Femur (tissue), 1 donor: ENCODE data around the gene HELZ.
A peak's percentile ranks its signal among the peaks of the same experiment; 100 is the strongest.
"Not testable (repeated sequence)": the region's sequence is repeated elsewhere in the genome, so short reads cannot be mapped to it uniquely, and the experiment has no call there.

Experiments used
- DNase-seq: peaks from one replicate; pipeline ENCODE4 v3.0.0-alpha.2; 2017

Gene HELZ

DNA sequence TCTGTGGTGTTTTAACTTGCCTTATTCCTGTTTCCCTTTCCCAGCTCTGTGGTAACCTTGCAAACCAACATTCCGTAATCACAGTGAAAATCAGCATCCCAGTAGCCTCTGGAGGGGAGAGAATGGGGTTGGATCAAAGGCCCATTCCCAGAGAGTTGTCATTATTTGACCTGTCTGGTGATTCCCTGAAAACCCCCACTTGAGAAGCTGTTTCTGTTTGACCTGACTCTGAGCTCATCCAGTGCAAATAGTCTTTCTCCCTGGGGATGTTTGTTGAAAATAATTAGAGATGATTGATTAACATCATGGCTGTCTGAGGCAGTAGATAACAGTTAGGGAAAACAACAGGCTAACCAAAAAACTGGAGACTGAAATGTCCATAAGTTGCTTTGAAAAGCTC, 197.6 kb downstream of the HELZ start:
- DNase-seq = no peak

DNA sequence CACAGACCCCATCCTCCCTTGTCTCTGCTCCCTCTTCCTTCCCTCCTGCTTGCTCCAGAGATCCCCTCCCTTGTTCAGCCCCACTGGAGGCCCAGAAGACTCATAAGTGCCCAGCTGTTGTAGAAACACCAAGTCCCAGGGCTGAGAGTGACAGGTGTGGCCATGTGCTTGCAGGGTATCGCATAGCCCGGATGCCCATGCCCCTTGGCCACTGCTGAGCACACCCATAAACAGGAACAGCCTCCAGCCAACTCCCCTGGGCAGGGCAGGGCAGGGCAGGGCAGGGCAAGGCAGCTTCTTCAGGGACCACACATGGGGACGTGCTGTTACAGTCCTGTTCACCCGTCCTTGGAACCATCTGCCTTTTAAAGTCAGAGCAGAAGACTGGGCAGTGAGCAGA, 198.6 kb downstream of the HELZ start:
- peak; percentile 66 for DNase-seq

DNA sequence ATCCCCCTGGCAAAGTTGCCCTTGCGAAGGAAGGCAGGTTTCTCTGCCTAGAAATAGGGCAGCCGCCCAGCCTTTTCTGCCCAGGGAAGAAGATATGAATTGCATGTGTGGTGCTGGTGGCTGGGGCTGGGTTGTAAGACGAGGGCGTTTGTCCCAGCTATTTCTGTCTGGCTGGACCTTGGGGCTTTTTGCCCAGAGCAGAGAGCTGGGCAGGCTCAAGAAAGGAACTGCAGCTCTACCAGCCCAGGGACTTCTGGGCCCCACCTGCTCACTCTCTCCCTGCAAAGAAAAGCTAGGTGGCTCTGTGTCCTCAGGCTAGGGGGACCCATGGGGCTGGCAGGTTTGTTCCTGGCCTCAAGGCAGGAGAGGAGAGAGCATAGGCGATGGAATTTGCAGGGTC, 200.1 kb downstream of the HELZ start:
- no peak for DNase-seq

DNA sequence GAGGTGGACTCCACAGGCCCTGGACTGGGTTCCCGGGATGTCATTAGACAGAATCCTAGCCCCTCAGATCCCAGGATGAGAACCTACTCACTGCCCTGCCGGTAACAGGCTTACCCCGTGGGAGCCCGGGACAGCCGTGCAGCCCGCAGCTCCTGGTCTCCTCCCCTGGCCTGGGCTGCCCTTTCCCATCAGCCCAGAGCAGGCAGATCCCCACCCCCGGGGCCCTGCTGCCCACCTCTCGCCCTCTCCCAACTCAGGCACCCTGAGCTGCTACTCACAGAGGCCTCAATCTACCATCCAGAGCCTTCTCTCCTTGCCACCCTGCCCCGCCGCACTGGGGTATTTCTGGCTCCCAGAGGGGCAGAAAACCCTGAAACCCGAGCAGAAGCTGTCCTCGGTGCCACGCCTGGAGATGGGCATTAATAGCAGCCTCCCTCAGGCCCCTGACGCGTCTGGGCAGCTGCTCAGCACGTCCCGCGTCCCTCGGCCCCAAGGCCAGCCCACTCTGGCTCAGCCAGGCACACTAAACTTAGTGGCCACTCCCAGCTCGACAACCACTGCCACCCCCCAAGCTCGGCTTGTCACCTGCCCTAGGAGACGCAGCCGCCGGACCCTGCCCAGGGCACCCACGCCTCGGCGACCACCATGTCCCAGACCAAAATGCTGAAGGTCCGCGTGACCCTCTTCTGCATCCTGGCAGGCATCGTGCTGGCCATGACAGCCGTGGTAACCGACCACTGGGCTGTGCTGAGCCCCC, 200.8 kb downstream of the HELZ start, which contains the start of gene CACNG1:
Gene CACNG1, plus strand, starts transcription at position 539 of the 757 bp plus-strand sequence. Its CDS starts 107 bp downstream, at position 646.
- DNase-seq = peak; percentile 58

DNA sequence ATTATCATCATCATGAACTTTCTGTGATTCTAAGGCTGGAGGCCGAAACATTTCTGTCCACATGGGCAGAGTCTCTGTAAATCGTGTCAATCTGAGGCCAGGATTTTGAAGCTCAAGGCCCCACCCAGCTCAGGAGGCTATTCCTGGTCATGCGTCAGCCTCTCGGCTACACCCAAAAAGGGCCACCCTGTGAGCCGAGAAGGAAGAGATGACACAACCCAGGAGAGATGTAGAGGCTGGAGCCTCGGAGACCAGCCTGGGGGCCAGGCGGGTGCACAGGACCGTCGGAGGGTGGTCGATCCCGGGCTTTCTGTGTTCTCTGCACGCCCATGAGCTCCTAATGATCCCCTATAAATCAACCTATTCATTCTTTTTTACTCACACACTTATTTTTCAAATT, 201.7 kb downstream of the HELZ start:
- DNase-seq = no peak

DNA sequence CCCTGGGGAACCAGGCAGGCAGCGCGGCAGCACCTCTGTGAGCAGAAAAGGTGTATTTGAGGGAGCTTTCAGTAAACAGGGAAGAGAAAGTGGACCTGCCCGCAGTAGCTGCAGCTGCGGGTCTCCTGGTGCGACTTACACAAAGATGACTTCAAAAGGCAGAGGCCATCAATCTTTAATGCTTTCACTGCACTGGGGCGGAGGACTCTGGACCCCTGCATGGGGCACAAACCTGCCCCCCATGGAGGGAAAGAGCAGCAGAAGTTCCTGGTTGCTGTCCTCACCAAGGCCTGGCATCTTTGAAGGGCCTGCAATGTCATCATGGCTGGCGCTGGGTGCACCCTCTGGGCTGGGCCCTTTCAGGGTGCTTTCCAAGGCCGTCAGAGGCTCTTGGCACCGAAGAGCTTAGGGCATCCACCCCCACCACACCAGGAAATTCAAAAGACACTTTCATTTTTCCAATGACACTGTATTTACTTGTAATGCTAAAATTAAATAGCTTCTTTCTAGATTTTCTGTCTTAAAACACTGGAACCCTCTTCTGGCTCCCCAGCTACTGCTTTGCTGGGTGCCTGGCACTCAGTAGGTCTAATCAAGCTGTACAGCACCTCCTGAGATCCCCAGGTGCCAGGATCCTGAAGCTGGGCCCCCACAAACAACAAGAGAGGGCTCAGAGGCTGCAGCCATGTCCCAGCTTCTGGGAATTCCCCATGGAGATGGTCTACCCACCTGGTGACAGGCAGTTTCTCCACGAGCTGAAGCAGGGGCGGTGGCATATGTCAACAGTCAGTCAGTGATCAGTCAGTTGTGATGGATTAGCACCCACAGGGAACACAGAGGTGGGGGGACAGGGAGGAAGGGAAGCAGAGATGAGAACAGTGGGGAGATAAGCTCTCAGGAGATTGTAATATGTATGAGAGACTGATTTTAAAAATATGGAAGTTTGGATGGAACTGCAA, 202.8 kb downstream of the HELZ start:
- DNase-seq = no peak

DNA sequence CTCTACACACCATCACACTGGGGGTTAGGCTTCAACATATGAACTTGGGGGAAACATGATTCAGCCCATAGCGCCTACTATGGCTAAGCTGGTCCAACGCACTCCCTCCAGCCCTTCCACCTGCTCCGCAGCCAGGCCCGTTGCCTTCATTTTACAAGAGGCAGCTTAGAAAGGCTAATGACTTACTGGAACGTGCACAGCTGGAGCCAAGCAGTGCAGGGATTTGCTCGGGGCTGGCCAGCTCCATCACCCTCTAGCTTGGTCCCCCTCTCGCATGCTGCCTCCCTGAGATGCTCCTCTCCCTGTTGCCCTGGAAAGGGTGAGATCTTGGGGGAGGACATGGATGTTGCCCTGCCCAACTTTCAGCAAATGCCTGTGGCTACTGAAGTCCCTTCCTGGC, 203.5 kb downstream of the HELZ start:
- no peak for DNase-seq

DNA sequence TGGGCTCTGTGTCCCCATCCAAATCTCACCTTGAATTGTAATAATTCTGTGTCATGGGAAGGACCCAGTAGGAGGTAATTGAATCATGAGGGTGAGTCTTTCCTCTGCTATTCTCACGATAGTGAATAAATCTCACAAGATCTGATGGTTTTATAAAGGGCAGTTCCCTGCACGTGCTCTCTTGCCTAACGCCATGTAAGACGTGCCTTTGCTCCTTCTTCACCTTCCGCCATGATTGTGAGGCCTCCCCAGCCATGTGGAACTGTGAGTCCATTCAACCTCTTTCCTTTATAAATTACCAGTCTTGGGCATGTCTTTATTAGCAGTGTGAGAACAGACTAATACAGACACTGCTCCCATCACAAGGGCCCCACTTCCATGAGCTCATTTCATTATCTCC, 203.9 kb downstream of the HELZ start:
- DNase-seq = not testable (repeated sequence)

DNA sequence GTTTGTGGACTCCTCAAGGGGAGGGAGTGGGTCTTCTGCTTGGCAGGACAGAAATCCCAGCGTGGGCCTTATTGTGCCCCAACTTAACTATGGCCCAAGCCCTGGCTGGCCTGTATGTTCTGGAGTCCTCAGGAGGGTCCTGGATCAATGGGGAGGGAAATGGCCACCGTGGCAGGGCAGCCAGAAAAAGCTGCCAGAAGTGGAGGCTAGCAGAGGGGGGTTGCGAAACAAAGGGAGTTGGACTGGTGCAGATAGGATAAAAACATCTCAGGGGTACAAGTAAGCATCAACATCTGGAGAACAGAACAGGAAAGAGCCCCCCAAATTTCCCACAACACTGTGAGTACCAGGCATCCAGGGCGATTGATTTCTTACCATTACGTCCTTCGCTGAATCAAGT, 204.3 kb downstream of the HELZ start:
- no peak for DNase-seq

DNA sequence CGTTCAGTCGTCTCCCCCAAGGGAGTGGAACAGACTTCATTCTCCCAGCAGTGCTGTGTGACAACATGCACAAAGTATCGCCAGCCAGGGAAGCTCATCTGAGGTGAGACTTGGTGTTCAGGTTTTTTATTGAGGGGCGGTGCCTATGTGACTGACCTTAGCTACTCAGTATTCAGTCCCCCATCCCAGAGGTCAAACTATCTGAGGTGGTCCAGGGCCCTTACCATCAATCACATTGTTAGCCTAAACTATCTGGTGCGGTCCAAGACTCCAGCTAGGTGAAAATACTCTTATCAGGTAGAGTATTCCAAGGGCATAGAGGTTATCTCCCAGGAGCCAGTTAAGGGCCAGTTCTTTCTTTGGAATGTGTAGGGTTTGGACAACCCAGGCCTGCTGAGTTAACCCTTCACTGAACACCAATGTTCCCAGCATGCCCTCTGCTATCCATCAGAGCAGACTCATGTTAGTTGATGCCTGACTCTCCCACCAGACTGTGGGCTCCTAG, 206.1 kb downstream of the HELZ start:
- DNase-seq = no peak

DNA sequence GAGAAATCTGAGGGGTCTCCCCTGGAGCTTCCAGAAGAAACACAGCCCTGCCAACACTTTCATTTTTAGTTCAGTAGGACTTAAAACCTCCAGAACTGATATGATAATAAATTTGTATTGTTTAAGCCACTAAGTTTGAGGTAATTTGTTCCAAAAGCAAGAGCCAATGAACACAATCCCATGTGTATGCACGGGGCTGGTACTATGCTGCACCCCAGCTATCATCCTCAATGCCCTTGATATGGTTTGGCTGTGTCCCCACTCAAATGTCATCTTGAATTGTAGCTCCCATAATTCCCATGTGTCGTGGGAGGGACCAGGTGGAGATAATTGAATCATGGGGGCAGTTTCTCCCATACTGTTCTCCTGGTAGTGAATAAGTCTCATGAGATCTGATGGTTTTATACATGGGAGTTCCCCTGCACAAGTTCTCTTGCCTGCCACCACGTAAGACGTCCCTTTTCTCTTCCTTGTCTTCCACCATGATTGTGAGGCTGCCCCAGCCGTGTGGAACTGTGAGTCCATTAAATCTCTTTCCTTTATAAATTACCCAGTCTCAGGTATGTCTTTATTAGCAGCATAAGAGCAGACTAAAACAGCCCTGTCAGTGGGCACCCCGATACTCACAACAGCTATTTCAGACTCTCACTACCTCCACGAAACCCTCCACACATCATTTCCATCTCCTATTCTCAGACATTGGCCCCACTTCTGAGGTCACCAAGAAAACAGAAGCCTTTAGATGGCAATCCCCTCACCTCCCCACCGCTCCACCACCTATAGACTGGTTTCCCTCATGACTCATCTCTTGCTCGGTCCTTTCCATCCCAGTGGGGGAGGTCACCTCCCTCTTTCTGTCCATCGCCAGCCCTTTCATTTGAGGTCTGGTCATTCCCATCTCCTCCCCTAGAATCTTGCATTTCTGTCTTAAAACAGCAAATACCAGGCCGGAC, 209.6 kb downstream of the HELZ start:
- DNase-seq = no peak

DNA sequence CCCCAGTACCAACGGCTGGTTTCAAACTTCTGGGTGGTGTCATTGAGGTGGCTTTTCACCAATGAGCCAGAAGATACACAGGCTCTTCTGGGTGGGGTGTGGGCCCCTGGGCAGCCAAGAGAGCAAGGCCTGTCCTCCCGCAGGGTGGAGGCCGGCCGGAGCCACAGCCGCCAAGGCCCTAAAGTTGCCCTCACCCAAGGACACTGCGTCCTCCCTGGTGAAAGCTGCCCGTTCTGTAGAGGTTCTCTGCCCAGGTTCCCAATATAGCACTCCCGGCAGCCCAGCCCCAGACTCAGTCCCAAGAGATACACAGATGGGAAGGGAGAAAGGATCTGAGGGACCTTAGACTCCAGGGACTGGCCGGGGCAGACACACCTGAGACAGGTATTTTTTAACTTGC, 211.4 kb downstream of the HELZ start:
- DNase-seq = no peak

DNA sequence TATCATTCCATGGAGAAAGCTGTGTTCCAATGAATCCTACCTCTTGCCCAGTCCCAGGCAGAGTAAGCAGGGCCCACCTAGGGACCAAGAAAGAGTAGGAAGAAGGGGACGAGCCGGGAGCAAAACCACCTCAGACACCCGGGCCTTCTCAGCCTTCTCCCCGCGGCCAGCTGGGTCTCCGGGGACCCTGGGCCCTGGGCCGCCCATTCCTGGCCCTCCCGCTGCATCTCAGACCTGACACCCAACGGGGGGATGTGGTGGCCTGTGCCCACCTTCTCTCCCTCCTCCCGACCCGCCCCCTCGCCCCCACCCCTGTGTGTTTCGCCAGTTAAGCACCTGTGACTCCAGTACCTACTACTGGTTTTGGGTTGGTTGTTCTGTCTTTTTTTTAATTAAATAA, 212.0 kb downstream of the HELZ start:
- DNase-seq = no peak

DNA sequence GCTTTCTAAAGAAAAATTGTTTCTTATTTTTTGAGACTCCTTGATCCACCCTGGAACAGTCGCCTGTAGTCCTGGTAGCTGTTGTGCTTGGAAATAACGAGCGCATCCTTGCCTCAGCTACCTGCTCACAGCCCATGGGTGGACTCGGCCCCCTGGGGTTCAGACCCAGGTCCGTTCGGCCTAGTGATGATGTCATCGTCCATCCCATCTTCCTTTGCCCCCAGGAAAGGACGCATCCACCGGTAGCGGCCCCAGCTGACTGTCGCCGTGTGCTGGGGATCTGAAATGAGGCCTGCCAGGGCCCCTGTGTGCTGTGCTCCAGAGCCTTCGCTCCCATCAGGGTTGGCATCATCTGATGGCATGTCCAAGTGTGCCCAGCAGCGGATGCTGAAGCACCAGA, 212.6 kb downstream of the HELZ start:
- no peak for DNase-seq

DNA sequence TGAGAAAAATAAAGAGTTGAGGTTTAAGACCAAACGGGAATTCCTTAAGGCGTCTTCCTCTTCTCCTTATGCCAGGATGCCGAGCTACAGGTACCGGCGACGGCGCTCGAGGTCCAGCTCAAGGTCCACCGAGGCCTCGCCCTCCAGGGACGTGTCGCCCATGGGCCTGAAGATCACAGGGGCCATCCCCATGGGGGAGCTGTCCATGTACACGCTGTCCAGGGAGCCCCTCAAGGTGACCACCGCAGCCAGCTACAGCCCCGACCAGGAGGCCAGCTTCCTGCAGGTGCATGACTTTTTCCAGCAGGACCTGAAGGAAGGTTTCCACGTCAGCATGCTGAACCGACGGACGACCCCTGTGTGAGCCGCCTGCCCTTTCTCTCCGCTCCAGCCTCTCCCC, 214.4 kb downstream of the HELZ start:
- DNase-seq = no peak

DNA sequence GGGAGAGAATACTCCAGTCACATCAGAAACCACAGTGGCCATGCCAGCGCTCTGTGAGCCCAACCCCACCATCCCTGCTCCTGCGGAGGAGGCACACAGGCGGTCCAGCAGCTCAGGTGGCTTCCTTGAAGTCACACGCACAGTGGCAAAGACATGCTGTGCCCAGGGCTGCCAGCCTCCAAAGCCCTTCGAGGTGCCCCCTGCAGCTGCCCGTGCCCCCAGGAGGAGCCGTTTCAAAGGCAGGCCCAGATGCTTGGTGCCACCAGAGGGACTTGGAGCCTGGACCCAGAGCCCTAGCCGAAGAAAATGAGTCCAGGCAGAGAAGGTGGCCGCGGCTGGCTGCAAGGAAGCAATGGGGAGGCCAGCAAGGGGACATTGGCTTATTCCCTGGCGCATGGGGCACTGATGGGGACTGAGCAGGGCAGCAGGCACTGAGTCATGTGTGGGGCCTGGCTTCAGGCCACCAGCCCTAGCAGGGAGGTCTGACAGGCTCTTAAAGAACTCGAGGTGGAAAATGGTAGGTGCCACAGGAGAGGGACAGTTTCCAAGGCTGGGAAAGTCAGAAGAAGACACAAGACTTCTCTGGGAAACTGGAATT, 217.9 kb downstream of the HELZ start:
- DNase-seq = peak; percentile 25

DNA sequence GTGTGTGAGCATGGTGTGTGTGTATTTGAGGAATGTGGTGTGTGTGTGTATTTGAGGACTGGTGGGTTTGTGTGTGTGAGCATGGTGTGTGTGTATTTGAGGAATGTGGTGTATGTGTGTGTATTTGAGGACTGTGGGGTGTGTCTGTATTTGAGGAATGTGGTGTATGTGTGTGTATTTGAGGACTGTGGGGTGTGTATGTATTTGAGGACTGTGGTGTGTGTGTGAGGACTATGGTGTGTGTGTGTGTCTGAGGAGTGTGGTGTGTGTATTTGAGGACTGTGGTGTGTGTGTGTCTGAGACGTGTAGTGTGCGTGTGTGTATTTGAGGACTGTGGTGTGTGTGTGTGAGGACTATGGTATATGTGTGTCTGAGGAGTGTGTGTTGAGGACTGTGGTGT, 218.7 kb downstream of the HELZ start:
- DNase-seq = no peak

DNA sequence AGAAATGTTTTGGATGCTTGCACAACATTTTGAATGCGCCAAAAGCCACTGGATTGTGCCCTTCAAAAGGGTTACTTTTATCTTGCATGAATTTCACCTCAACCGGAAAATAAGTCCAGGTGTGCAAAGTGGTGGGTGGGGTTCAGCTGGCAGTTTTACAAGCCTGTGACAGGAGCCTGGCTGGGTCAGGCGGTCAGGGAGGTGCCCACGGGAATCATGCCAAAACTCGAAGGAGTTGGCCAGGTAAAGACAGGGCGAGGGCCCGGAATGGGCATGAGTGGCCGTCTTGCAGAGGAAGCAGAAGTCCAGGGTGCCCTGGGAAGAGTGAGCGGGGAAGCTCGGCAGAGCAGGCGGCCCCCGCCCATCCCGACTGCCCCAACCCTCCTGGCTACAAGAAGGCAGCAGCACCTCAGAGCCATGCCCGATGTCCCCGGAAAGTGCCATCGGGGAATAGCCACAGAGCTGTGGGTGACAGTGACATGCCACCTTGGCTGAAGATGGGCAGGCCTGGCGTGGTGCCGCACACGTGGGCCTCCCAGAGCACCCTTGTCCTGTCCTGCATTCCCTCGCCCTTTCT, 219.7 kb downstream of the HELZ start:
- DNase-seq = no peak

DNA sequence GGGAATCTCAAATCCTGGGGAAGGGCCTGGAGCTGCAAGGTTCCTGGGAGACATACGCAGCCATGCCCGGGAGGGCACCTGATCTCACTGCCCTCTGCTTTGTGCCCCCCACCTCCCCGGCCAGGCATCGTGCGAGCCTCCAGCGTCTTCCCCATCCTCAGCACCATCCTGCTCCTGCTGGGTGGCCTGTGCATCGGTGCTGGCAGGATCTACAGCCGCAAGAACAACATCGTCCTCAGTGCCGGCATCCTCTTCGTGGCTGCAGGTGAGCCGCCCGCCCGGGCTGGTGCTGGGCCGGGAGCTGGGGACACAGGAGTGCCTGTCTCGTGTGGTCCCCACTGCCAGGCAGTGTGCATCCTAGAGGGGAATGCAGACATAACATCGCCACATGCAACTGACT, 220.3 kb downstream of the HELZ start:
- DNase-seq = no peak

DNA sequence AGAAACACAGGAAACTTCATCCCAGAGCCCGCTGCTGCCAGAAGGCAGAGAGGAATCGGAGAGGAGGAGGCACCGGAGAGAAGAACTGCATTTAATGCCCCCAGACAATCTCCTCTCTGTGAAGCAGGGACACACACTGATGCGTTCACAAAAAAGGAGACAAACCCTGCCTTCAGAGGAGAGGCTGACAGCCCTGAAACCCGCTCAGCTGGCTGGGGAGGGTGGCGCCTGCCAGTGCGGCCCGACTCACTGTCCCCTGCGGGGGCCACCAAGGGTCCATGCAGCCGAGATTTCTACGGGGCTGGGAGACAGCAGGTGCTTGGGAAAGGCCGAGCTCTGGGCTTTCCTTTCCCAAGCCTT, 222.6 kb downstream of the HELZ start:
- DNase-seq = no peak

DNA sequence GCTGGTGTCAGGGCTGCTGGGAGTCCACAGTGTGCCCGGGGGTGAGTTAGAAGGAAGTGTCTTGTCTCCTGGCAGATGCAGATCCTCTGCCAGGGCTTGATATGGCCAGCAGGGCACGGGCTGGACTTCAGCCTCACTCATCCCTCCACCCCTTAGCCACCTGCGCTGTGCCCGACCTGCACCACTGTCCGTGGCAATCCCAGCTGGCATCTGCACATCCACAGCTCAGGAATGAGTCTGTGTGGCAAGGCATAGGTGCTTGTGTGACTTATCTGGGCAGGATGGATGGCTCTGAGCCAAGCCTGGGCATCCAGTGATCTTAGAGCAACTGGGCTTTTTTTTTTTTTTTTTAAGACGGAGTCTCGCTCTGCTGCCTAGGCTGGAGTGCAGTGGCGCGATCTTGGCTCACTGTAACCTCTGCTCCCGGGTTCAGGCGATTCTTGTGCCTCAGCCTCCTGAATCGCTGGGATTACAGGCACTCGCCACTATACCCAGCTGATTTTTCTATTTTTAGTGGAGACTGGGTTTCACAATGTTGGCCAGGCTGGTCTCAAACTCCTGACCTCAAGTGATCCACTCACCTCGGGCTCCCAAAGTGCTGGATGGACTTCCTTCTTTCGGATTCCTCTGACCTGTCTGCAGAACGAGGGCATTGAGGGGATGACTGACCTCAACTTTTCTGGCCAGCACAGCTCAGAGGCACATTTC, 223.1 kb downstream of the HELZ start:
- no peak for DNase-seq
